Measurements from ENCODE around the gene ATP2A2. TPM values are rescaled to one million over a fixed set of nuclear protein-coding genes. Genes with fewer than 3 reads are reported as not detected.

The ATP2A2 gene
- total and polyA plus RNA-seq, 2 experiments from 2014 or later, result 47.2 to 225 TPM

DNA sequence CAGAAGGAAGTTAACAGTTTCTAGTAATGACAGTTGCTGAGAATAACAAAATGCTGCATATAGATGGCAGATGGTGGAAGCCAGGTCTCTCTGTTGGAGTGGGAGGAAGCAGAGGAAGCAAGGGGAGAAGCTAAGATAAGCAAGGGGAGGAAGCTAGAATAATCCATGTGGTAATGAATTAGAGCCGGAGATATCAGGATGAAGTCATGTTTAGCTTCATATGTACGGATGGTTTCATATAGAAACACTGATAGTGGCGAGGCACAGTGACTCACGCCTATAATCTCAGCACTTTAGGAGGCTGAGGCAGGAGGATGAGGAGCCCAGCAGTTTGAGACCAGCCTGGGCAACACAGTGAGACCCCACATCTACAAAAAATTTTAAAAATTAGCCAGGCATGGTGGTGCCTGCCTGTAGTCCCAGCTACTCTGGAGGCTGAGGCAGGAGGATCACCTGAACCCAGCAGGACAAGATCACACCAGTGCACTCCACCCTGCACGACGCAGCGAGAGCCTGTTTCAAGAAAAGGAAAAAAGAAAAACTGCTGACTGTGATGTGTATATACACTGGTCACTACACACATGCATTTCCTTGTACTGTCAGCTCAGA is 73.2 kb downstream of the ATP2A2 start:
- ATAC-seq, result no peak
- TF ChIP-seq, protein P1, sequence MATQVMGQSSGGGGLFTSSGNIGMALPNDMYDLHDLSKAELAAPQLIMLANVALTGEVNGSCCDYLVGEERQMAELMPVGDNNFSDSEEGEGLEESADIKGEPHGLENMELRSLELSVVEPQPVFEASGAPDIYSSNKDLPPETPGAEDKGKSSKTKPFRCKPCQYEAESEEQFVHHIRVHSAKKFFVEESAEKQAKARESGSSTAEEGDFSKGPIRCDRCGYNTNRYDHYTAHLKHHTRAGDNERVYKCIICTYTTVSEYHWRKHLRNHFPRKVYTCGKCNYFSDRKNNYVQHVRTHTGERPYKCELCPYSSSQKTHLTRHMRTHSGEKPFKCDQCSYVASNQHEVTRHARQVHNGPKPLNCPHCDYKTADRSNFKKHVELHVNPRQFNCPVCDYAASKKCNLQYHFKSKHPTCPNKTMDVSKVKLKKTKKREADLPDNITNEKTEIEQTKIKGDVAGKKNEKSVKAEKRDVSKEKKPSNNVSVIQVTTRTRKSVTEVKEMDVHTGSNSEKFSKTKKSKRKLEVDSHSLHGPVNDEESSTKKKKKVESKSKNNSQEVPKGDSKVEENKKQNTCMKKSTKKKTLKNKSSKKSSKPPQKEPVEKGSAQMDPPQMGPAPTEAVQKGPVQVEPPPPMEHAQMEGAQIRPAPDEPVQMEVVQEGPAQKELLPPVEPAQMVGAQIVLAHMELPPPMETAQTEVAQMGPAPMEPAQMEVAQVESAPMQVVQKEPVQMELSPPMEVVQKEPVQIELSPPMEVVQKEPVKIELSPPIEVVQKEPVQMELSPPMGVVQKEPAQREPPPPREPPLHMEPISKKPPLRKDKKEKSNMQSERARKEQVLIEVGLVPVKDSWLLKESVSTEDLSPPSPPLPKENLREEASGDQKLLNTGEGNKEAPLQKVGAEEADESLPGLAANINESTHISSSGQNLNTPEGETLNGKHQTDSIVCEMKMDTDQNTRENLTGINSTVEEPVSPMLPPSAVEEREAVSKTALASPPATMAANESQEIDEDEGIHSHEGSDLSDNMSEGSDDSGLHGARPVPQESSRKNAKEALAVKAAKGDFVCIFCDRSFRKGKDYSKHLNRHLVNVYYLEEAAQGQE (IDR thresholded peaks at IDR 0.05; ENCODE audit: unreplicated experiment), result no peak
- TF ChIP-seq, protein P2, sequence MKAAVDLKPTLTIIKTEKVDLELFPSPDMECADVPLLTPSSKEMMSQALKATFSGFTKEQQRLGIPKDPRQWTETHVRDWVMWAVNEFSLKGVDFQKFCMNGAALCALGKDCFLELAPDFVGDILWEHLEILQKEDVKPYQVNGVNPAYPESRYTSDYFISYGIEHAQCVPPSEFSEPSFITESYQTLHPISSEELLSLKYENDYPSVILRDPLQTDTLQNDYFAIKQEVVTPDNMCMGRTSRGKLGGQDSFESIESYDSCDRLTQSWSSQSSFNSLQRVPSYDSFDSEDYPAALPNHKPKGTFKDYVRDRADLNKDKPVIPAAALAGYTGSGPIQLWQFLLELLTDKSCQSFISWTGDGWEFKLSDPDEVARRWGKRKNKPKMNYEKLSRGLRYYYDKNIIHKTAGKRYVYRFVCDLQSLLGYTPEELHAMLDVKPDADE (IDR thresholded peaks at IDR 0.05), result no peak
- TF ChIP-seq NANOG (IDR thresholded peaks at IDR 0.05; ENCODE audit: borderline replicate concordance) (no peak), EZH2phosphoT487 (IDR thresholded peaks at IDR 0.05; ENCODE audit: unreplicated experiment) (no peak), ZNF331 (CRISPR knock-in tag; IDR thresholded peaks at IDR 0.05; ENCODE audit: low read depth) (no peak), CREB1 (CRISPR knock-in tag; IDR thresholded peaks at IDR 0.05; ENCODE audit: low read depth) (no peak), STAT1 (IDR thresholded peaks at IDR 0.05; ENCODE audit: unreplicated experiment) (no peak), EZH2 (IDR thresholded peaks at IDR 0.05; ENCODE audit: low read depth, unreplicated experiment) (no peak), JUNB (IDR thresholded peaks at IDR 0.05; ENCODE audit: unreplicated experiment) (no peak), ZNF114 (CRISPR knock-in tag; IDR thresholded peaks at IDR 0.05) (no peak)
- TF ChIP-seq, protein P3, sequence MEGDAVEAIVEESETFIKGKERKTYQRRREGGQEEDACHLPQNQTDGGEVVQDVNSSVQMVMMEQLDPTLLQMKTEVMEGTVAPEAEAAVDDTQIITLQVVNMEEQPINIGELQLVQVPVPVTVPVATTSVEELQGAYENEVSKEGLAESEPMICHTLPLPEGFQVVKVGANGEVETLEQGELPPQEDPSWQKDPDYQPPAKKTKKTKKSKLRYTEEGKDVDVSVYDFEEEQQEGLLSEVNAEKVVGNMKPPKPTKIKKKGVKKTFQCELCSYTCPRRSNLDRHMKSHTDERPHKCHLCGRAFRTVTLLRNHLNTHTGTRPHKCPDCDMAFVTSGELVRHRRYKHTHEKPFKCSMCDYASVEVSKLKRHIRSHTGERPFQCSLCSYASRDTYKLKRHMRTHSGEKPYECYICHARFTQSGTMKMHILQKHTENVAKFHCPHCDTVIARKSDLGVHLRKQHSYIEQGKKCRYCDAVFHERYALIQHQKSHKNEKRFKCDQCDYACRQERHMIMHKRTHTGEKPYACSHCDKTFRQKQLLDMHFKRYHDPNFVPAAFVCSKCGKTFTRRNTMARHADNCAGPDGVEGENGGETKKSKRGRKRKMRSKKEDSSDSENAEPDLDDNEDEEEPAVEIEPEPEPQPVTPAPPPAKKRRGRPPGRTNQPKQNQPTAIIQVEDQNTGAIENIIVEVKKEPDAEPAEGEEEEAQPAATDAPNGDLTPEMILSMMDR (conservative IDR thresholded peaks at IDR 0.05; ENCODE audit: low read depth in 2 of 2), result no peak
- TF ChIP-seq, protein P4, sequence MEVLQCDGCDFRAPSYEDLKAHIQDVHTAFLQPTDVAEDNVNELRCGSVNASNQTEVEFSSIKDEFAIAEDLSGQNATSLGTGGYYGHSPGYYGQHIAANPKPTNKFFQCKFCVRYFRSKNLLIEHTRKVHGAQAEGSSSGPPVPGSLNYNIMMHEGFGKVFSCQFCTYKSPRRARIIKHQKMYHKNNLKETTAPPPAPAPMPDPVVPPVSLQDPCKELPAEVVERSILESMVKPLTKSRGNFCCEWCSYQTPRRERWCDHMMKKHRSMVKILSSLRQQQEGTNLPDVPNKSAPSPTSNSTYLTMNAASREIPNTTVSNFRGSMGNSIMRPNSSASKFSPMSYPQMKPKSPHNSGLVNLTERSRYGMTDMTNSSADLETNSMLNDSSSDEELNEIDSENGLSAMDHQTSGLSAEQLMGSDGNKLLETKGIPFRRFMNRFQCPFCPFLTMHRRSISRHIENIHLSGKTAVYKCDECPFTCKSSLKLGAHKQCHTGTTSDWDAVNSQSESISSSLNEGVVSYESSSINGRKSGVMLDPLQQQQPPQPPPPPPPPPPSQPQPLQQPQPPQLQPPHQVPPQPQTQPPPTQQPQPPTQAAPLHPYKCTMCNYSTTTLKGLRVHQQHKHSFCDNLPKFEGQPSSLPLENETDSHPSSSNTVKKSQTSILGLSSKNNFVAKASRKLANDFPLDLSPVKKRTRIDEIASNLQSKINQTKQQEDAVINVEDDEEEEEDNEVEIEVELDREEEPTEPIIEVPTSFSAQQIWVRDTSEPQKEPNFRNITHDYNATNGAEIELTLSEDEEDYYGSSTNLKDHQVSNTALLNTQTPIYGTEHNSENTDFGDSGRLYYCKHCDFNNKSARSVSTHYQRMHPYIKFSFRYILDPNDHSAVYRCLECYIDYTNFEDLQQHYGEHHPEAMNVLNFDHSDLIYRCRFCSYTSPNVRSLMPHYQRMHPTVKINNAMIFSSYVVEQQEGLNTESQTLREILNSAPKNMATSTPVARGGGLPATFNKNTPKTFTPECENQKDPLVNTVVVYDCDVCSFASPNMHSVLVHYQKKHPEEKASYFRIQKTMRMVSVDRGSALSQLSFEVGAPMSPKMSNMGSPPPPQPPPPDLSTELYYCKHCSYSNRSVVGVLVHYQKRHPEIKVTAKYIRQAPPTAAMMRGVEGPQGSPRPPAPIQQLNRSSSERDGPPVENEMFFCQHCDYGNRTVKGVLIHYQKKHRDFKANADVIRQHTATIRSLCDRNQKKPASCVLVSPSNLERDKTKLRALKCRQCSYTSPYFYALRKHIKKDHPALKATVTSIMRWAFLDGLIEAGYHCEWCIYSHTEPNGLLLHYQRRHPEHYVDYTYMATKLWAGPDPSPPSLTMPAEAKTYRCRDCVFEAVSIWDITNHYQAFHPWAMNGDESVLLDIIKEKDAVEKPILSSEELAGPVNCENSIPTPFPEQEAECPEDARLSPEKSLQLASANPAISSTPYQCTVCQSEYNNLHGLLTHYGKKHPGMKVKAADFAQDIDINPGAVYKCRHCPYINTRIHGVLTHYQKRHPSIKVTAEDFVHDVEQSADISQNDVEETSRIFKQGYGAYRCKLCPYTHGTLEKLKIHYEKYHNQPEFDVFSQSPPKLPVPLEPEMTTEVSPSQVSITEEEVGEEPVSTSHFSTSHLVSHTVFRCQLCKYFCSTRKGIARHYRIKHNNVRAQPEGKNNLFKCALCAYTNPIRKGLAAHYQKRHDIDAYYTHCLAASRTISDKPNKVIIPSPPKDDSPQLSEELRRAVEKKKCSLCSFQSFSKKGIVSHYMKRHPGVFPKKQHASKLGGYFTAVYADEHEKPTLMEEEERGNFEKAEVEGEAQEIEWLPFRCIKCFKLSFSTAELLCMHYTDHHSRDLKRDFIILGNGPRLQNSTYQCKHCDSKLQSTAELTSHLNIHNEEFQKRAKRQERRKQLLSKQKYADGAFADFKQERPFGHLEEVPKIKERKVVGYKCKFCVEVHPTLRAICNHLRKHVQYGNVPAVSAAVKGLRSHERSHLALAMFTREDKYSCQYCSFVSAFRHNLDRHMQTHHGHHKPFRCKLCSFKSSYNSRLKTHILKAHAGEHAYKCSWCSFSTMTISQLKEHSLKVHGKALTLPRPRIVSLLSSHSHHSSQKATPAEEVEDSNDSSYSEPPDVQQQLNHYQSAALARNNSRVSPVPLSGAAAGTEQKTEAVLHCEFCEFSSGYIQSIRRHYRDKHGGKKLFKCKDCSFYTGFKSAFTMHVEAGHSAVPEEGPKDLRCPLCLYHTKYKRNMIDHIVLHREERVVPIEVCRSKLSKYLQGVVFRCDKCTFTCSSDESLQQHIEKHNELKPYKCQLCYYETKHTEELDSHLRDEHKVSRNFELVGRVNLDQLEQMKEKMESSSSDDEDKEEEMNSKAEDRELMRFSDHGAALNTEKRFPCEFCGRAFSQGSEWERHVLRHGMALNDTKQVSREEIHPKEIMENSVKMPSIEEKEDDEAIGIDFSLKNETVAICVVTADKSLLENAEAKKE (CRISPR knock-in tag; IDR thresholded peaks at IDR 0.05), result no peak
- H3K27ac ChIP-seq (ENCODE audit: low read depth), result no peak overlapping the region

More for the DNA sequence above, 73.2 kb downstream of the ATP2A2 start:
- no peak overlapping the region for H3K27ac Mint-ChIP-seq
- Histone ChIP-seq H3K4me2 (no peak overlapping the region), H4K20me1 (replicated peaks; ENCODE audit: insufficient read depth) (peaks cover 12% of the 10 kb centered on the region; the same call in 1 of the 2 replicates), H2AFZ (no peak overlapping the region), H3K79me2 (replicated peaks; ENCODE audit: insufficient read depth) (no peaks in the 10 kb centered on the region), H3F3A (replicated peaks; ENCODE audit: low read depth) (peaks cover 25% of the 10 kb centered on the region), H3K4me1 (ENCODE audit: insufficient read depth) (no peaks in the 10 kb centered on the region; the same call in 1 of the 2 replicates), H3K27me3 (ENCODE audit: insufficient read depth) (no peaks in the 10 kb centered on the region), H3K36me3 (ENCODE audit: insufficient read depth) (no peaks in the 10 kb centered on the region; the same call in 1 of the 2 replicates), H3K4me3 (no peak overlapping the region), H3K9me2 (ENCODE audit: insufficient read depth) (no peaks in the 10 kb centered on the region)
- no peaks in the 10 kb centered on the region for H3K9me3 Mint-ChIP-seq
- DNase-seq (ENCODE audit: low spot score), result no peak
- H3K36me3 Mint-ChIP-seq (ENCODE audit: low read depth), result peaks cover 17% of the 10 kb centered on the region
- peaks cover 15% of the 10 kb centered on the region for H3K27me3 Mint-ChIP-seq (ENCODE audit: insufficient read depth, low read depth, poor library complexity)
- H3K4me3 Mint-ChIP-seq, result no peak overlapping the region
- H3K4me1 Mint-ChIP-seq, result no peaks in the 10 kb centered on the region
